Measurements from ENCODE around the gene SUN3. TPM values are rescaled to one million over a fixed set of nuclear protein-coding genes. Genes with fewer than 3 reads are reported as not detected.

The SUN3 gene, protein sequence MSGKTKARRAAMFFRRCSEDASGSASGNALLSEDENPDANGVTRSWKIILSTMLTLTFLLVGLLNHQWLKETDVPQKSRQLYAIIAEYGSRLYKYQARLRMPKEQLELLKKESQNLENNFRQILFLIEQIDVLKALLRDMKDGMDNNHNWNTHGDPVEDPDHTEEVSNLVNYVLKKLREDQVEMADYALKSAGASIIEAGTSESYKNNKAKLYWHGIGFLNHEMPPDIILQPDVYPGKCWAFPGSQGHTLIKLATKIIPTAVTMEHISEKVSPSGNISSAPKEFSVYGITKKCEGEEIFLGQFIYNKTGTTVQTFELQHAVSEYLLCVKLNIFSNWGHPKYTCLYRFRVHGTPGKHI
- total RNA-seq (2012; rRNA removed) (not detected in 2 replicates), polyA plus RNA-seq (2012; rRNA removed) (not detected in 2 replicates), Bru-seq, nascent RNA (percentile 6 among the genes with signal in this experiment), BruChase-seq, experiment 1, labeled RNA remaining after a 6-hour chase (percentile 7 among the genes with signal in this experiment), BruChase-seq, experiment 2, labeled RNA remaining after a 2-hour chase (percentile 10 among the genes with signal in this experiment)
- polyA plus RNA-seq (2012; cell fraction: cytosol; rRNA removed): not detected in 2 replicates
- polyA plus RNA-seq (2012; cell fraction: nucleus; rRNA removed; ENCODE audit: low replicate concordance): not detected in 2 replicates
- long read RNA-seq: 0 reads

DNA sequence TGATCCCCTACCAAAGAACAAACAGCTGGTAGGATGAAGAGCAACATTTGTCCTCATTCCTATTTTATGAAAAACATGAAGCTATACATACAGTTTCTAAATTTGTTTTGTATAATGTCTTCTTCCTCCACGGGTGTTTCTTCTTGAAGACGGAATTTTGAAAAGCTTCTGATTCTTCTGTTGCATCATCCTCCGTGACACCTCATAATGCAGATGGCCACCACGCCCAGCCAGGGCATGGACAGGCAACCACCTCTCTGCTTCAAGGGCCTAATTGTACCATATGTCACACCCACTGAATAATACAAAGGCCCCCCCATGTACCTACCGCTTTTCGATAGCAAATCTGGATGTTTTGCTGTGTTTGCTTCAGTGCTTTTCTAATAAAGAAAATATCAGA, at the start of gene SUN3:
Gene SUN3, minus strand, starts transcription at position 170 of the 400 bp plus-strand sequence. Its CDS starts 169 bp downstream, at position 1.
- Histone ChIP-seq H3K36me3 (ENCODE audit: control insufficient read depth, insufficient read depth, low read length) (no peaks in the 10 kb centered on the region), H3K18ac (ENCODE audit: low read depth, low read length) (no peak within 1 kb of the TSS), H3K27me3 (ENCODE audit: control insufficient read depth, insufficient read depth, low read length) (peaks cover 25% of the 10 kb centered on the region), H3K9me1 (ENCODE audit: insufficient read depth, low read length) (no peaks in the 10 kb centered on the region), H2BK120ac (ENCODE audit: low read depth, low read length) (no peak within 1 kb of the TSS), H2AFZ (replicated peaks; ENCODE audit: low read length, poor library complexity) (no peak within 1 kb of the TSS), H3K4me1 (ENCODE audit: control insufficient read depth, insufficient read depth, low read length) (no peaks in the 10 kb centered on the region), H4K91ac (ENCODE audit: insufficient read depth, low read depth, low read length) (no peak within 1 kb of the TSS), H3K4ac (ENCODE audit: low read depth, low read length) (no peak within 1 kb of the TSS), H3K4me2 (ENCODE audit: low read depth, low read length) (no peak within 1 kb of the TSS), H3K9ac (ENCODE audit: low read depth, low read length) (no peak within 1 kb of the TSS), H3K23ac (ENCODE audit: low read depth, low read length) (no peak within 1 kb of the TSS), H3K9me3 (ENCODE audit: control insufficient read depth, insufficient read depth, low read length) (peaks cover 2% of the 10 kb centered on the region; the same call in 1 of the 2 replicates), H2BK5ac (ENCODE audit: low read depth, low read length, poor library complexity, severe bottlenecking) (no peak within 1 kb of the TSS), H3K79me1 (ENCODE audit: low read depth in 1 of 2, low read length in 2 of 2) (no peaks in the 10 kb centered on the region), H2AK9ac (replicated peaks; ENCODE audit: low read depth, low read length, poor library complexity) (no peak within 1 kb of the TSS), H2AK5ac (ENCODE audit: low read depth, low read length) (no peak within 1 kb of the TSS), H3K4me3 (ENCODE audit: insufficient read depth, low read depth, low read length) (no peak within 1 kb of the TSS), H4K8ac (ENCODE audit: low read depth in 2 of 2, low read length in 2 of 2) (no peak within 1 kb of the TSS), H4K20me1 (ENCODE audit: insufficient read depth, low read length) (no peaks in the 10 kb centered on the region), H4K5ac (ENCODE audit: low read depth, low read length) (no peak within 1 kb of the TSS), H3K27ac (ENCODE audit: insufficient read depth, low read length) (no peak within 1 kb of the TSS), H2BK20ac (ENCODE audit: low read depth, low read length) (no peak within 1 kb of the TSS), H2BK15ac (ENCODE audit: low read depth, low read length) (no peak within 1 kb of the TSS), H3K56ac (ENCODE audit: extremely low read depth, insufficient read depth, low read length) (no peak within 1 kb of the TSS), H3K14ac (replicated peaks; ENCODE audit: low read depth, low read length) (no peak within 1 kb of the TSS)
- ATAC-seq (ENCODE audit: low read depth) (no peak), DNase-seq (no peak)
- ChIA-PET CTCF (interaction anchor here (0.9 kb wide), 1 partner anchor 10 kb away, joined by 3 read pairs; no protein-coding TSS in a partner anchor), POLR2A (ENCODE audit: unreplicated experiment) (no interaction called here)
- intact Hi-C loops (cut with micrococcal nuclease): no loop called here
- no CpG with 5 or more reads among the region's 6 CpGs for WGBS, 2 experiments (ENCODE audit: extremely low coverage in 2 of 2, insufficient read length in 1 of 2)
- BruUV-seq (replicated peaks): no TSS peak
- dilution Hi-C loops (cut with HindIII; ENCODE audit: low sequenced_read_pairs, unreplicated experiment): no loop called here
- in situ Hi-C loops (cut with MboI; ENCODE audit: low sequenced_read_pairs): no loop called here
- TF ChIP-seq CHD1 (IDR thresholded peaks at IDR 0.05; ENCODE audit: low read depth, low read length) (no peak), CTCF (conservative IDR thresholded peaks at IDR 0.05; ENCODE audit: low read depth, low read length) (no peak), MAFK (IDR thresholded peaks at IDR 0.05; ENCODE audit: low read depth, low read length) (no peak), SMC3 (IDR thresholded peaks at IDR 0.05; ENCODE audit: low read depth, low read length) (no peak), MAZ (IDR thresholded peaks at IDR 0.05; ENCODE audit: borderline replicate concordance, low read depth, low read length) (no peak), FOS (IDR thresholded peaks at IDR 0.05; ENCODE audit: low read depth, low read length) (no peak), RFX5 (IDR thresholded peaks at IDR 0.05; ENCODE audit: low read depth, low read length) (no peak), RAD21 (IDR thresholded peaks at IDR 0.05; ENCODE audit: low read length) (no peak), RCOR1 (IDR thresholded peaks at IDR 0.05; ENCODE audit: insufficient replicate concordance, low read length) (no peak), CEBPB (IDR thresholded peaks at IDR 0.05; ENCODE audit: low read depth, low read length) (no peak), BHLHE40 (IDR thresholded peaks at IDR 0.05; ENCODE audit: low read depth, low read length) (no peak), MXI1 (IDR thresholded peaks at IDR 0.05; ENCODE audit: borderline replicate concordance, low read depth, low read length) (no peak)
- TF ChIP-seq, protein P1, sequence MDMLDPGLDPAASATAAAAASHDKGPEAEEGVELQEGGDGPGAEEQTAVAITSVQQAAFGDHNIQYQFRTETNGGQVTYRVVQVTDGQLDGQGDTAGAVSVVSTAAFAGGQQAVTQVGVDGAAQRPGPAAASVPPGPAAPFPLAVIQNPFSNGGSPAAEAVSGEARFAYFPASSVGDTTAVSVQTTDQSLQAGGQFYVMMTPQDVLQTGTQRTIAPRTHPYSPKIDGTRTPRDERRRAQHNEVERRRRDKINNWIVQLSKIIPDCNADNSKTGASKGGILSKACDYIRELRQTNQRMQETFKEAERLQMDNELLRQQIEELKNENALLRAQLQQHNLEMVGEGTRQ (IDR thresholded peaks at IDR 0.05; ENCODE audit: low read depth, low read length): no peak
